Astrocyte (in vitro differentiated cells and primary cell): ENCODE data around the gene DLGAP1. TPM values are rescaled to one million over a fixed set of nuclear protein-coding genes. Genes with fewer than 3 reads are reported as not detected.
A peak's percentile ranks its signal among the peaks of the same experiment; 100 is the strongest.

Experiments used
- DNase-seq: peaks from one replicate; pipeline ENCODE4 v3.0.0-alpha.2; 2010; ENCODE audit warnings: low read depth
- FAIRE-seq: peaks from 2 replicates; lab custom pipeline; 2011; peaks lifted over from hg19 to GRCh38; lab: Jason Lieb, UNC
- H2AFZ ChIP-seq: 2 replicates; pipeline ENCODE4 v1.6.0; 2012; ENCODE audit warnings: low read depth, low read length, inconsistent platforms
- H3K27ac ChIP-seq: 2 replicates; pipeline ENCODE4 v1.5.1; 2011; ENCODE audit warnings: low read depth, low read length, inconsistent platforms
- H3K27me3 ChIP-seq: 2 replicates; pipeline ENCODE4 v1.6.0; 2011; ENCODE audit warnings: low read length, inconsistent platforms; ENCODE audit not compliant: insufficient read depth
- H3K36me3 ChIP-seq: 2 replicates; pipeline ENCODE4 v1.5.1; 2011; ENCODE audit warnings: low read length, inconsistent platforms; ENCODE audit not compliant: insufficient read depth
- H3K4me1 ChIP-seq: 2 replicates; pipeline ENCODE4 v1.5.1; 2011; ENCODE audit warnings: low read length, inconsistent platforms; ENCODE audit not compliant: insufficient read depth
- H3K4me2 ChIP-seq: 2 replicates; pipeline ENCODE4 v1.6.0; 2012; ENCODE audit warnings: low read length, inconsistent platforms
- H3K4me3 ChIP-seq: 2 replicates; pipeline ENCODE4 v1.5.1; 2011; ENCODE audit warnings: low read depth, mild to moderate bottlenecking, low read length, inconsistent platforms; ENCODE audit not compliant: insufficient read depth
- H3K79me2 ChIP-seq: 2 replicates; pipeline ENCODE4 v1.6.0; 2012; ENCODE audit warnings: mild to moderate bottlenecking, low read length, inconsistent platforms; ENCODE audit not compliant: insufficient read depth
- H3K9ac ChIP-seq: 2 replicates; pipeline ENCODE4 v1.6.0; 2012; ENCODE audit warnings: mild to moderate bottlenecking, low read length, inconsistent platforms
- H3K9me3 ChIP-seq: 2 replicates; pipeline ENCODE4 v1.5.1; 2012; ENCODE audit warnings: low read depth, mild to moderate bottlenecking, low read length, inconsistent platforms; ENCODE audit not compliant: insufficient read depth
- H4K20me1 ChIP-seq: 2 replicates; pipeline ENCODE4 v1.6.0; 2012; ENCODE audit warnings: low read length, inconsistent platforms; ENCODE audit not compliant: insufficient read depth
- H3K27ac Mint-ChIP-seq: one replicate; pipeline ENCODE4 v1.8.0; 2021; ENCODE audit warnings: mild to moderate bottlenecking, mixed read lengths; ENCODE audit not compliant: unreplicated experiment
- H3K27me3 Mint-ChIP-seq: one replicate; pipeline ENCODE4 v1.8.0; 2021; ENCODE audit warnings: low read depth, mixed read lengths; ENCODE audit not compliant: unreplicated experiment
- H3K36me3 Mint-ChIP-seq: one replicate; pipeline ENCODE4 v1.8.0; 2021; ENCODE audit warnings: low read depth, mixed read lengths; ENCODE audit not compliant: unreplicated experiment
- H3K4me1 Mint-ChIP-seq: one replicate; pipeline ENCODE4 v1.8.0; 2021; ENCODE audit warnings: low read depth, mixed read lengths; ENCODE audit not compliant: unreplicated experiment
- H3K4me3 Mint-ChIP-seq: one replicate; pipeline ENCODE4 v1.8.0; 2021; ENCODE audit warnings: mild to moderate bottlenecking, moderate library complexity, mixed read lengths; ENCODE audit not compliant: unreplicated experiment
- H3K9me3 Mint-ChIP-seq: one replicate; pipeline ENCODE4 v1.8.0; 2021; ENCODE audit warnings: mild to moderate bottlenecking, mixed read lengths; ENCODE audit not compliant: unreplicated experiment
- EZH2 ChIP-seq: IDR thresholded peaks from 2 replicates; pipeline ENCODE4 v1.6.1; 2012; ENCODE audit warnings: mild to moderate bottlenecking, low read length, inconsistent platforms; ENCODE audit not compliant: insufficient read depth
- total RNA-seq: library from RNA; stranded (reverse); gene quantifications from 2 replicates; pipeline ENCODE4 v1.2.1, GENCODE V29; 2021
- TF ChIP-seq, protein P1 (sequence below): IDR thresholded peaks from 2 replicates; pipeline ENCODE4 v1.5.1; 2011; ENCODE audit warnings: low read depth, mild to moderate bottlenecking, inconsistent platforms, low read length, moderate library complexity; ENCODE audit not compliant: insufficient read depth

The DLGAP1 gene
- total RNA-seq, 1 donor from 2014 or later, result 2.3 TPM

DNA sequence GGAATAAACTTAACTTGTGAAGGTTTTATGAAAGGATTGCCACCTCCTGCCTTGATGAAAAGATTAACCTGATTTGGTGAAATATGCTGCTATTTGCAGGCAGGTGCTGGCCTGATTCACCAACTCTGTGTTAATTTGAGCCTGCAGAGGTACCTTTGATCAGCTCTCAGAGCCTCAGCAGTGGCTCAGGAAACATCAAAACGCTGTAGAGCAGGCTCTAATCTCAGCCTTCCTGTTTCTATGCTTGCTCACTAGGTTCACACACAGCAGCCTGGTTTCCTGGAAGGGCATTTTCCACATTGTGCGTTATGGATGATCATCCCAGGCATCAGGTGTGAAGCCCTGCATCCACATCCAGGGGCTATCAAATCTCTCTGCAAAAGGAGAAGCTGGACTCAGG, 988.2 kb downstream of the DLGAP1 start:
- Histone ChIP-seq H4K20me1 (no peaks in the 10 kb centered on the region), H3K27me3 (no peaks in the 10 kb centered on the region), H3K79me2 (no peaks in the 10 kb centered on the region), H3K4me1 (peaks cover 15% of the 10 kb centered on the region), H3K4me2 (peak overlapping the region; percentile 70), H2AFZ (no peak overlapping the region), H3K36me3 (no peaks in the 10 kb centered on the region), H3K9me3 (no peaks in the 10 kb centered on the region), H3K4me3 (no peak overlapping the region), H3K27ac (no peak overlapping the region), H3K9ac (no peak overlapping the region)
- peak overlapping the region; percentile 89 for H3K27ac Mint-ChIP-seq
- no peak overlapping the region for H3K4me3 Mint-ChIP-seq
- H3K9me3 Mint-ChIP-seq, result peaks cover 6% of the 10 kb centered on the region
- TF ChIP-seq, protein P1, sequence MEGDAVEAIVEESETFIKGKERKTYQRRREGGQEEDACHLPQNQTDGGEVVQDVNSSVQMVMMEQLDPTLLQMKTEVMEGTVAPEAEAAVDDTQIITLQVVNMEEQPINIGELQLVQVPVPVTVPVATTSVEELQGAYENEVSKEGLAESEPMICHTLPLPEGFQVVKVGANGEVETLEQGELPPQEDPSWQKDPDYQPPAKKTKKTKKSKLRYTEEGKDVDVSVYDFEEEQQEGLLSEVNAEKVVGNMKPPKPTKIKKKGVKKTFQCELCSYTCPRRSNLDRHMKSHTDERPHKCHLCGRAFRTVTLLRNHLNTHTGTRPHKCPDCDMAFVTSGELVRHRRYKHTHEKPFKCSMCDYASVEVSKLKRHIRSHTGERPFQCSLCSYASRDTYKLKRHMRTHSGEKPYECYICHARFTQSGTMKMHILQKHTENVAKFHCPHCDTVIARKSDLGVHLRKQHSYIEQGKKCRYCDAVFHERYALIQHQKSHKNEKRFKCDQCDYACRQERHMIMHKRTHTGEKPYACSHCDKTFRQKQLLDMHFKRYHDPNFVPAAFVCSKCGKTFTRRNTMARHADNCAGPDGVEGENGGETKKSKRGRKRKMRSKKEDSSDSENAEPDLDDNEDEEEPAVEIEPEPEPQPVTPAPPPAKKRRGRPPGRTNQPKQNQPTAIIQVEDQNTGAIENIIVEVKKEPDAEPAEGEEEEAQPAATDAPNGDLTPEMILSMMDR, result no peak
- no peak for TF ChIP-seq EZH2
- DNase-seq (no peak), FAIRE-seq (no peak)
- no peaks in the 10 kb centered on the region for H3K27me3 Mint-ChIP-seq
- peaks cover 5% of the 10 kb centered on the region for H3K36me3 Mint-ChIP-seq
- H3K4me1 Mint-ChIP-seq, result peaks cover 27% of the 10 kb centered on the region

DNA sequence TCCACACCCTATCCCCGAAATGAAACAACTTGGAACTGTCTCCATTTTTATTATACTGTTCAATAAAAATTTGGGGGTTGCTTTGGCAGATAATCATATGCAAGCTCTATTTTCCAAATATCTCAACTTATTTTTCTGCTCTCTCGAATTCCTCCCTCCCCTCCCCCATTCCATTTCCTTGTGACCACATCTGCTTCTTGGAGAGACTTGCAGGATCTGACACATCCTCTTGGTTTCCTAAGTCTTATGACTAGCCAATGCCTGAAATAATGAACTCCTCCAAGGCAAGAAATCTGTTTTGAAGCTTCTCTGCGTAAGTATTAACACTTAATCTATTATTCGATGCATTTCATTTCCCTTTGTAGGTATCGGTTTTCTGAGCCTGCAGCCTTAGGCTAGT, 989.1 kb downstream of the DLGAP1 start:
- peaks cover 8% of the 10 kb centered on the region for H3K36me3 Mint-ChIP-seq

DNA sequence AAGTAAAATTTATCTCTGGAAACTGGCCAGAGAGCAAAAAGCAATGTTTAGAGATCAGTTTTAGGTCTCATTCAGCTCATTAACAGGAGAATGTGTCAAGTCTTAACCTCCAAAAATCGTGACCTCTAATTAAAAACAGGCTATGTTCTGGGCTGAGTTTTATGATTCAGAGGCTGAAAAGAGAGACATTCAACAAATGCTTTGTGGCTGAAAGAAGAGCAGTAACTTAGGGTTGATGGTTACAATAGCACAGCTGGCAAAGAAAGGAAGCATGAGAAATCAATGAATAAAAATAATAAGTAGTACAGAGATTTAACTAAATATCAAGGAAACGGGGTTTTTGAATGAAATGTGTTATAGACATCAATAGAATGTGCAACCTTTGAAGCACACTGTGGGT, 992.1 kb downstream of the DLGAP1 start:
- H2AFZ ChIP-seq, result no peak overlapping the region
- H3K36me3 ChIP-seq, result peaks cover 11% of the 10 kb centered on the region
- H3K4me3 ChIP-seq, result no peak overlapping the region
- FAIRE-seq (peak; percentile 77), DNase-seq (peak; percentile 55)
- no peaks in the 10 kb centered on the region for H3K9me3 ChIP-seq
- H3K9me3 Mint-ChIP-seq, result peaks cover 4% of the 10 kb centered on the region
- H3K4me2 ChIP-seq, result no peak overlapping the region
- H3K79me2 ChIP-seq, result peaks cover 13% of the 10 kb centered on the region
- H3K9ac ChIP-seq, result no peak overlapping the region
- no peaks in the 10 kb centered on the region for H4K20me1 ChIP-seq
- H3K27ac ChIP-seq, result peak overlapping the region; percentile 3
- peaks cover 20% of the 10 kb centered on the region for H3K36me3 Mint-ChIP-seq
- no peak overlapping the region for H3K4me3 Mint-ChIP-seq
- H3K4me1 Mint-ChIP-seq, result peaks cover 35% of the 10 kb centered on the region
- H3K4me1 ChIP-seq, result peaks cover 31% of the 10 kb centered on the region
- TF ChIP-seq, protein P1, result no peak
- TF ChIP-seq EZH2, result no peak
- H3K27me3 Mint-ChIP-seq, result no peaks in the 10 kb centered on the region
- no peak overlapping the region for H3K27ac Mint-ChIP-seq
- no peaks in the 10 kb centered on the region for H3K27me3 ChIP-seq

More for the DNA sequence above, 989.1 kb downstream of the DLGAP1 start:
- Mint-ChIP-seq H3K9me3 (peaks cover 6% of the 10 kb centered on the region), H3K27ac (peak overlapping the region; percentile 89), H3K4me1 (peaks cover 28% of the 10 kb centered on the region), H3K4me3 (no peak overlapping the region), H3K27me3 (no peaks in the 10 kb centered on the region)
- Histone ChIP-seq H3K4me3 (peak overlapping the region; percentile 17), H3K4me1 (peaks cover 15% of the 10 kb centered on the region), H4K20me1 (no peaks in the 10 kb centered on the region), H3K27me3 (no peaks in the 10 kb centered on the region), H3K9me3 (no peaks in the 10 kb centered on the region), H3K36me3 (no peaks in the 10 kb centered on the region), H3K27ac (no peak overlapping the region), H3K4me2 (peak overlapping the region; percentile 70), H3K9ac (peak overlapping the region; percentile 4), H3K79me2 (no peaks in the 10 kb centered on the region), H2AFZ (no peak overlapping the region)
- FAIRE-seq, result peak; percentile 58
- TF ChIP-seq EZH2, result no peak
- TF ChIP-seq, protein P1, result no peak
- DNase-seq, result peak; percentile 89
